GM23338 (cell line): ENCODE results near the gene PTMA. TPM values are rescaled to one million over a fixed set of nuclear protein-coding genes. Genes with fewer than 3 reads are reported as not detected.

Experiments
- ATAC-seq: fragments of 200-7000 bp; cut with Tn5 transposase; 3 replicates; pipeline ENCODE4 v1.9.1; 2020
- DNase-seq: peaks from one replicate; pipeline ENCODE4 v3.0.0-alpha.2; 2015; ENCODE audit warnings: low spot score
- H2AFZ ChIP-seq: fragments of 200-600 bp; sonication (generic); 2 replicates; pipeline ENCODE4 v1.8.0; 2016; ENCODE audit warnings: antibody characterized with exemption, mild to moderate bottlenecking, moderate library complexity
- H3F3A ChIP-seq: fragments of 200-600 bp; sonication (generic); replicated peaks from 2 replicates; pipeline ENCODE4 v1.8.0; 2017; ENCODE audit warnings: antibody characterized with exemption, mixed run types, low read depth
- H3K27ac ChIP-seq: fragments of 200-600 bp; sonication (generic); 2 replicates; pipeline ENCODE4 v1.6.1; 2016; ENCODE audit warnings: low read depth
- H3K27me3 ChIP-seq: fragments of 200-600 bp; sonication (generic); 2 replicates; pipeline ENCODE4 v1.8.0; 2016; ENCODE audit warnings: mild to moderate bottlenecking, mixed run types, moderate library complexity; ENCODE audit not compliant: insufficient read depth
- H3K36me3 ChIP-seq: fragments of 200-600 bp; sonication (generic); 2 replicates; pipeline ENCODE4 v1.8.0; 2016; ENCODE audit warnings: mild to moderate bottlenecking; ENCODE audit not compliant: insufficient read depth
- H3K4me1 ChIP-seq: fragments of 200-600 bp; sonication (generic); 2 replicates; pipeline ENCODE4 v1.8.0; 2016; ENCODE audit warnings: mild to moderate bottlenecking, moderate library complexity; ENCODE audit not compliant: insufficient read depth
- H3K4me2 ChIP-seq: fragments of 200-600 bp; sonication (generic); 2 replicates; pipeline ENCODE4 v1.7.1; 2017; ENCODE audit warnings: mixed run types
- H3K4me3 ChIP-seq: fragments of 200-600 bp; sonication (generic); 2 replicates; pipeline ENCODE4 v1.6.1; 2016; ENCODE audit warnings: mixed run types
- H3K79me2 ChIP-seq: fragments of 200-600 bp; sonication (generic); replicated peaks from 2 replicates; pipeline ENCODE4 v1.8.0; 2017; ENCODE audit warnings: mild to moderate bottlenecking; ENCODE audit not compliant: insufficient read depth
- H3K9me2 ChIP-seq: fragments of 200-600 bp; sonication (generic); 2 replicates; pipeline ENCODE4 v1.8.0; 2017; ENCODE audit not compliant: insufficient read depth
- H4K20me1 ChIP-seq: fragments of 200-600 bp; sonication (generic); replicated peaks from 2 replicates; pipeline ENCODE4 v1.8.0; 2017; ENCODE audit warnings: mild to moderate bottlenecking; ENCODE audit not compliant: insufficient read depth
- H3K27ac Mint-ChIP-seq: 2 replicates; pipeline ENCODE4 v1.8.0; 2020; ENCODE audit warnings: inconsistent platforms, mild to moderate bottlenecking, moderate library complexity, mixed read lengths
- H3K27me3 Mint-ChIP-seq: 3 replicates; pipeline ENCODE4 v1.8.0; 2022; ENCODE audit warnings: low read depth, mild to moderate bottlenecking, moderate library complexity, mixed read lengths, inconsistent platforms; ENCODE audit not compliant: insufficient read depth, poor library complexity
- H3K36me3 Mint-ChIP-seq: 3 replicates; pipeline ENCODE4 v1.8.0; 2021; ENCODE audit warnings: low read depth, mild to moderate bottlenecking, inconsistent platforms, moderate library complexity, mixed read lengths
- H3K4me1 Mint-ChIP-seq: 3 replicates; pipeline ENCODE4 v1.8.0; 2020; ENCODE audit warnings: mild to moderate bottlenecking, inconsistent platforms, mixed read lengths
- H3K4me3 Mint-ChIP-seq: 3 replicates; pipeline ENCODE4 v1.8.0; 2021; ENCODE audit warnings: moderate library complexity, mild to moderate bottlenecking, inconsistent platforms, mixed read lengths
- H3K9me3 Mint-ChIP-seq: 3 replicates; pipeline ENCODE4 v1.8.0; 2020; ENCODE audit warnings: moderate library complexity, mild to moderate bottlenecking, inconsistent platforms, mixed read lengths
- CREB1 ChIP-seq: fragments of 250-450 bp; sonication (Bioruptor Pico); IDR thresholded peaks from 2 replicates; pipeline ENCODE4 v1.5.0; 2020; ENCODE audit warnings: low read depth, mild to moderate bottlenecking, moderate library complexity
- NANOG ChIP-seq: IDR thresholded peaks from 2 replicates; pipeline ENCODE4 v1.6.1; 2016; ENCODE audit warnings: antibody characterized with exemption, borderline replicate concordance
- POLR2AphosphoS5 ChIP-seq: IDR thresholded peaks from 2 replicates; pipeline ENCODE4 v1.6.1; 2016; ENCODE audit warnings: antibody characterized with exemption, low read depth
- ZNF331 ChIP-seq: fragments of 250-450 bp; sonication (Bioruptor Pico); IDR thresholded peaks from 2 replicates; pipeline ENCODE4 v1.5.0; 2020; ENCODE audit warnings: low read depth, mild to moderate bottlenecking, moderate library complexity
- ZNF462 ChIP-seq: fragments of 250-450 bp; sonication (Bioruptor Pico); IDR thresholded peaks from 2 replicates; pipeline ENCODE4 v1.5.0; 2020; ENCODE audit warnings: mild to moderate bottlenecking, moderate library complexity
- polyA plus RNA-seq: library from polyadenylated mRNA; unstranded; fragments of >200 nt; fragmentation: Nextera tagmentation; extraction: Ambion mirVana; gene quantifications from 2 replicates; pipeline ENCODE4 v1.2.1, GENCODE V29; 2016
- total RNA-seq: library from RNA; depleted of rRNA; stranded (reverse); fragments of >200 nt; shearing (Covaris generic); gene quantifications from 2 replicates; pipeline ENCODE4 v1.2.3, GENCODE V29; 2014
- TF ChIP-seq, protein P1 (sequence below), 2 experiments: fragments of 200-600 bp in 1 of 2; sonication (generic) in 1 of 2; conservative IDR thresholded peaks; 2 replicates each; pipeline versions ENCODE4 v1.5.1 to v1.6.1; 2016 to 2017; ENCODE audit warnings: antibody characterized with exemption in 2 of 2, low read depth in 2 of 2, mild to moderate bottlenecking in 2 of 2, moderate library complexity in 1 of 2

PTMA gene
- total and polyA plus RNA-seq, 2 experiments from 2014 or later: 1,861 to 8,990 TPM

GRCh38 chr2:231713730-231714638, 5.7 kb downstream of the PTMA start:
- Mint-ChIP-seq H3K9me3 (peaks cover 21% of the 10 kb centered on the region), H3K4me3 (peak overlapping the region; percentile 65), H3K27me3 (peaks cover 58% of the 10 kb centered on the region), H3K4me1 (peaks cover 43% of the 10 kb centered on the region), H3K27ac (peak overlapping the region; percentile 94), H3K36me3 (peaks cover 53% of the 10 kb centered on the region)
- ATAC-seq: peak; percentile 21
- H3K4me1 ChIP-seq: peaks cover 31% of the 10 kb centered on the region
- H3K27ac ChIP-seq: peak overlapping the region; percentile 92
- H3K9me2 ChIP-seq: no peaks in the 10 kb centered on the region
- peaks cover 29% of the 10 kb centered on the region for H3K36me3 ChIP-seq
- peaks cover 47% of the 10 kb centered on the region for H3F3A ChIP-seq
- H3K27me3 ChIP-seq: no peaks in the 10 kb centered on the region
- no peak overlapping the region for H2AFZ ChIP-seq
- H3K4me3 ChIP-seq: peak overlapping the region; percentile 32; the same call in 1 of the 2 replicates
- peak; percentile 96 for DNase-seq
- H4K20me1 ChIP-seq: peaks cover 17% of the 10 kb centered on the region
- TF ChIP-seq ZNF462 (CRISPR knock-in tag) (peak; percentile 24; the same call in 1 of the 2 replicates), NANOG (no peak), ZNF331 (0 out of 2 replicates have a peak, but pooled peaks have one; percentile 1), CREB1 (CRISPR knock-in tag) (peak; percentile 65), POLR2AphosphoS5 (peak; percentile 83)
- TF ChIP-seq, protein P1, sequence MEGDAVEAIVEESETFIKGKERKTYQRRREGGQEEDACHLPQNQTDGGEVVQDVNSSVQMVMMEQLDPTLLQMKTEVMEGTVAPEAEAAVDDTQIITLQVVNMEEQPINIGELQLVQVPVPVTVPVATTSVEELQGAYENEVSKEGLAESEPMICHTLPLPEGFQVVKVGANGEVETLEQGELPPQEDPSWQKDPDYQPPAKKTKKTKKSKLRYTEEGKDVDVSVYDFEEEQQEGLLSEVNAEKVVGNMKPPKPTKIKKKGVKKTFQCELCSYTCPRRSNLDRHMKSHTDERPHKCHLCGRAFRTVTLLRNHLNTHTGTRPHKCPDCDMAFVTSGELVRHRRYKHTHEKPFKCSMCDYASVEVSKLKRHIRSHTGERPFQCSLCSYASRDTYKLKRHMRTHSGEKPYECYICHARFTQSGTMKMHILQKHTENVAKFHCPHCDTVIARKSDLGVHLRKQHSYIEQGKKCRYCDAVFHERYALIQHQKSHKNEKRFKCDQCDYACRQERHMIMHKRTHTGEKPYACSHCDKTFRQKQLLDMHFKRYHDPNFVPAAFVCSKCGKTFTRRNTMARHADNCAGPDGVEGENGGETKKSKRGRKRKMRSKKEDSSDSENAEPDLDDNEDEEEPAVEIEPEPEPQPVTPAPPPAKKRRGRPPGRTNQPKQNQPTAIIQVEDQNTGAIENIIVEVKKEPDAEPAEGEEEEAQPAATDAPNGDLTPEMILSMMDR (conservative IDR thresholded peaks at IDR 0.05; ENCODE audit: low read depth in 2 of 2): peak; percentile 86 to 93
- H3K4me2 ChIP-seq: peak overlapping the region; percentile 63
- H3K79me2 ChIP-seq: peaks cover 44% of the 10 kb centered on the region
